Activated CD8-positive, alpha-beta T cell treated with anti-CD3 and anti-CD28 coated beads, Interleukin-2, amount 10 ng/mL, durations not matched to agents 7 days and 5 days (primary cell): Measurements from ENCODE around the gene AIFM3. TPM values are rescaled to one million over a fixed set of nuclear protein-coding genes. Genes with fewer than 3 reads are reported as not detected.
"Not testable (repeated sequence)": the region's sequence is repeated elsewhere in the genome, so short reads cannot be mapped to it uniquely, and the experiment has no call there.

ENCODE experiments used
- ATAC-seq: fragments of 150-1000 bp; cut with Tn5 transposase; one replicate; pipeline ENCODE4 v1.10.0; 2021; ENCODE audit warnings: moderate library complexity
- CTCF ChIA-PET: fragments of 350-600 bp; sonication (Branson Sonifier 250); formaldehyde crosslinking; loops from one replicate; lab custom pipeline; 2021; ENCODE audit warnings: antibody characterized with exemption; lab: Charles Lee
- POLR2A ChIA-PET: fragments of 350-600 bp; sonication (Branson Sonifier 250); formaldehyde crosslinking; loops from one replicate; lab custom pipeline; 2021; ENCODE audit warnings: antibody characterized with exemption; lab: Charles Lee
- DNase-seq: peaks from one replicate; pipeline ENCODE4 v3.0.0-alpha.2; 2020
- H3K27ac Mint-ChIP-seq: one replicate; pipeline ENCODE4 v1.8.0; 2021; ENCODE audit warnings: mild to moderate bottlenecking, mixed read lengths
- H3K27me3 Mint-ChIP-seq: one replicate; pipeline ENCODE4 v1.8.0; 2021; ENCODE audit warnings: low read depth, mixed read lengths
- H3K36me3 Mint-ChIP-seq: one replicate; pipeline ENCODE4 v1.8.0; 2021; ENCODE audit warnings: low read depth, mixed read lengths
- H3K4me1 Mint-ChIP-seq: one replicate; pipeline ENCODE4 v1.8.0; 2021; ENCODE audit warnings: low read depth, mixed read lengths
- H3K4me3 Mint-ChIP-seq: one replicate; pipeline ENCODE4 v1.8.0; 2021; ENCODE audit warnings: mild to moderate bottlenecking, mixed read lengths
- H3K9me3 Mint-ChIP-seq: one replicate; pipeline ENCODE4 v1.8.0; 2022; ENCODE audit warnings: mixed read lengths; ENCODE audit not compliant: insufficient read depth
- total RNA-seq, 2 experiments: library from RNA; stranded (reverse); gene quantifications; one replicate each; pipeline ENCODE4 v1.2.3, GENCODE V29; 2021

The AIFM3 gene
- total RNA-seq, 2 experiments from 2014 or later, result 0.37 to 0.39 TPM

DNA sequence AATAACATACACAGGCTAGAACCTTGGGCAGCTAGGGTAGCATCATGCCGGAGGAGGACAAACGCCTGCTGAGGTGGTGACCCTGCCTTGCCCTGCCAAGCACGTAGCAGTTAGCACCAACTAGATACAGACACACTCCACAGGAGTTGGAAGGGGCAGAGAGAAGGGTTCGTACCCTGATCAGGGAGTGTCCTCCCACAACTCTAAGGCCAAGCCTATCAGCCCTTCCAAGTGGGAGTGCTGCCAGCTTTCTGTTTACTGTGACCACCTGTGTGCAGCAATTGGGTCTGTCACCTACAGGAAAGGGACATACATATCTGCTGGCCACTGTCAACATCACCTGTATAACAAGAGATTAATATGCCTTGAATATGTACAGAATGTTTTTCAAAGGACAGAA is 36.7 kb downstream of the AIFM3 start:
- Mint-ChIP-seq H3K27me3 (no peaks in the 10 kb centered on the region), H3K4me3 (peak overlapping the region; percentile 92), H3K27ac (peak overlapping the region; percentile 25), H3K36me3 (peaks cover 18% of the 10 kb centered on the region), H3K4me1 (peaks cover 29% of the 10 kb centered on the region), H3K9me3 (no peaks in the 10 kb centered on the region)
- ATAC-seq, result no peak
- CTCF ChIA-PET, result no interaction called here
- DNase-seq, result no peak
- POLR2A ChIA-PET, result no interaction called here

DNA sequence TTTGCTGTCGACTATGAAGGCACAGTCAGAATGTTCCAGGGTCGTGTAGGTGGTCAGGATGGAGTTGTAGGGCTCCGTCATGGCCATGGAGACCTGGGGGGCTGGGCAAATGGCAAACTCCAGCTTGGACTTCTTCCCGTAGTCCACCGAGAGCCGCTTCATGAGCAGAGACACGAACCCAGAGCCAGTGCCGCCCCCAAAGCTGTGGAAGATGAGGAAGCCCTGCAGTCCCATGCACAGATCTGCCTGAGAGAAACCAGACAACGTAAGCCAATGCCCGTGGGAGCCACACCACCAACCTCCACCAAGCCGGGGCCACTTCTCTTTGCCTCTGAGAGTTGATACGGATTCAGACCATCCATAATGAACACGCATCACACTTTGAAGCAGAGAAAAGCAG is 42.2 kb downstream of the AIFM3 start:
- H3K27ac Mint-ChIP-seq, ATAC-seq, H3K36me3 Mint-ChIP-seq, H3K4me3 Mint-ChIP-seq, H3K4me1 Mint-ChIP-seq, POLR2A ChIA-PET, DNase-seq, H3K9me3 Mint-ChIP-seq, H3K27me3 Mint-ChIP-seq: not testable (repeated sequence)
- CTCF ChIA-PET, result interaction anchor here (0.7 kb wide), 1 partner anchor 12 kb away, joined by 3 read pairs; no protein-coding TSS in a partner anchor

DNA sequence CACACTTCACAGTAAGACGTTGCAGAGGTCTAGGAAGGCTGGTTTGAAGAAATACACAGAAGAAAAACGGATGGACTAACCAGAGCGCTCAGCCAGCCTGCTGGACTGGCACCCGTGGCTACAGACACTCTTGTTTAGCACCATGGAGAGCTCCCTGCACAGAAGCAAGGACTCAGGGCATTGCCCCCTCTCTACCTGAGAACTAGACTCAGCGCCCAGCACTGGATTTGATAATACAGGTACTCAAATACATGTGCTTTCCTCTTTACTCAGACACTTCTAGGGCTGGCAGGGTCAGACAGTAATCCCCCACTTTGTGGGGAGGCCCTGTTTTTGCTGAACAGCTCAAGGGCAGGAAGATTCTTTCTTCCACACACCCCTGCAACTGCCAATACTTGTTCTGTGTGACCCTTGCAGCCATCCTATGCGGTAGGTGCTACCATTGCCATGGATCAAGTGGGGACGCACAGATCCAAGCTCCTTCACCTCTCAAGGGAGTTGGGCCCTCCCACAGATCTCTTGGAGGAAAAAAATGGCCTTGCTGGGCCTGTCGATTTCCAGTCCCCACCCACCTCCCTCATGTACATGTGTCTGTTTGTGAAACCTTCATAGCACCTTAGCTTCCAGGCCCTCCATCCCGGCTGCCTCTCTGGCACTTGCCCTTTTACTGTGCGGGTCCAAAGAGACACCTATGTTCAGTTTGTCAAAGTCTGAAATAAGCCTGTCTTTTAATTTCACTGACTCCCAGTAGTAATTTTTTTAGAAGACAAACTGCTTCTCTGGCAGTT is 42.8 kb downstream of the AIFM3 start:
- Mint-ChIP-seq H3K27ac (no peak overlapping the region), H3K36me3 (no peaks in the 10 kb centered on the region), H3K27me3 (no peaks in the 10 kb centered on the region), H3K4me1 (peaks cover 14% of the 10 kb centered on the region), H3K9me3 (no peaks in the 10 kb centered on the region), H3K4me3 (no peak overlapping the region)
- ChIA-PET POLR2A (no interaction called here), CTCF (interaction anchor here (0.7 kb wide), 1 partner anchor 11 kb away, joined by 3 read pairs; no protein-coding TSS in a partner anchor)
- DNase-seq (peak; percentile 69), ATAC-seq (no peak)

DNA sequence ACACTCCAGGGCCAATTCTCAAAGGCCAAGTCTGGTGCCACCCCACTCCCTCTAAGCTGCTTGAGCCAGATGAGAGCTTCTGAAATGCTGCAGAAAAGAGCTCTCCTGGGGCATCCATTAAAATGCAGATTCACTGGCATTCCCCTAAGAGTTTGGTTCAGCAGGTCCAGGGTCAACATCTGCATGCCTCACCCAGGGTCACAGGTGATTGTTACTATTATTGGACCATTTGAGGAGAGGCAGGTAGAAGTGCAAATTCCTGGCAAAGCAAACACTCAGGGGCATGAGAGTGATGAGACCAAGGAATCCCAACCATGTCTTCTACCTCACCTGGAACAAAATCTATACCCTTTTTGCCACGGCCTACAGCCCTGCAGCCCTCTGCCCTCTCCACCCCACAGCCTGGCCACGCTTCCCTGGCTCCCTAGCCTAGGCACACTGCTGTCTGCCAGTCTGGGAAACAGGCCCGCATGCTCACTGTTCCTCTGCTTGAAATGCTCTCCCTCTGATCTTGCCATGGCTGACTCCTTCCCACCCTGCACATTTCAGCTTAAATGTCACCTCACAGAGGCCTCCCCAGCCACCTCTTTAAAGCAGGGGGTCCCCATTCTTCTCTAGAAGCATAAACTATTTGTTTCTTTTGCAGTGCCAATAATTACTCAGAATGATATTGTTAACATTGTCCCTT is 43.5 kb downstream of the AIFM3 start:
- Mint-ChIP-seq H3K4me1 (peaks cover 19% of the 10 kb centered on the region), H3K4me3 (no peak overlapping the region), H3K27me3 (peaks cover 3% of the 10 kb centered on the region), H3K27ac (no peak overlapping the region), H3K36me3 (no peaks in the 10 kb centered on the region), H3K9me3 (no peaks in the 10 kb centered on the region)
- DNase-seq (no peak), ATAC-seq (no peak)
- POLR2A ChIA-PET, result no interaction called here
- CTCF ChIA-PET, result no interaction called here

DNA sequence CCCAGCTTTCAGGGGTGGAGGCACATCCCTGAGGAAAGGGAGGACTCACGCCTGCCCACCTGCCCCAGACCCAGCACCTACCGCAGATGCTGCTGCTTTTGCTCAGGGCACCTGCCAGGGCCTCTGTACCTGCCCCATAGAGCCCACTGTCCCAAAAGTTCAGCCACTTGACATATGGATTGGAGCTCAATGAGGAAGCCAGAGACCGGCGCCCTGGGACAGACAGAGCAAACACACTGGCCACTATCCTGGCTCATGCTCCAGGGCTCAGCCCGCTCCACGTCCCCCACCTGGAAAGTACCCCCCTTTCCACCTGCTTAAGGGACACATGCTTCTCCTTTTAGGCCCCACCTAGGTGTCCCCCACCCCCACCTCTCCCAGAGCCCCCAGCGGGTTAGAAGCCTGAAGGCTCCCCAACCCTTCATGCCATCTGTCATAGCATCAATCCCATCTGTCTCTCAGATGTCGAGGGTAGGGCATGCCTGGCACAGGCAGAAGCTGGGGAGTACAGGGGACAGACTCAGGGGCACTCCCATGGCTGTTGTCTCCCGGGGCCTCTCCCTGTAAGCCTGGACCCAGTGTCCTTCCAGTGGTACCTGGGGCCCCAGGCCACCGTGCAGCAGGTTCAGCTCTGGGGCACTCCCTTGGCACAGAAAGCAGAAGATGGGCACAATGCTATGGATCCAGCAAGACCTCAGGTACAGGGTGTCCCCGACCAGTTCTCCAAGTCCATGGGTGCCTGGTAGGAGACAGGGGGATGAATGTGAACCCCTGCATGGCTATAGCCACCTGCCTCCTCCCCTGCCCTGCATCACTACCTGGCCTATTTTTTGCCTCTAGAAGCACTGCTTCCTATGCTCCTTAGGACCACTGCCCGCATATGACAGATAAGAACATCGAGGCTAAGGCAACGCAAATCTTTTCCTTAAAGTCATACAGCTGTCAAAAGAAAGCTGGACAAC is 45.7 kb downstream of the AIFM3 start:
- no peak for ATAC-seq
- CTCF ChIA-PET, result no interaction called here
- Mint-ChIP-seq H3K27ac (no peak overlapping the region), H3K36me3 (no peaks in the 10 kb centered on the region), H3K4me1 (peaks cover 19% of the 10 kb centered on the region), H3K4me3 (no peak overlapping the region), H3K9me3 (no peaks in the 10 kb centered on the region), H3K27me3 (peaks cover 9% of the 10 kb centered on the region)
- POLR2A ChIA-PET, result no interaction called here
- no peak for DNase-seq

DNA sequence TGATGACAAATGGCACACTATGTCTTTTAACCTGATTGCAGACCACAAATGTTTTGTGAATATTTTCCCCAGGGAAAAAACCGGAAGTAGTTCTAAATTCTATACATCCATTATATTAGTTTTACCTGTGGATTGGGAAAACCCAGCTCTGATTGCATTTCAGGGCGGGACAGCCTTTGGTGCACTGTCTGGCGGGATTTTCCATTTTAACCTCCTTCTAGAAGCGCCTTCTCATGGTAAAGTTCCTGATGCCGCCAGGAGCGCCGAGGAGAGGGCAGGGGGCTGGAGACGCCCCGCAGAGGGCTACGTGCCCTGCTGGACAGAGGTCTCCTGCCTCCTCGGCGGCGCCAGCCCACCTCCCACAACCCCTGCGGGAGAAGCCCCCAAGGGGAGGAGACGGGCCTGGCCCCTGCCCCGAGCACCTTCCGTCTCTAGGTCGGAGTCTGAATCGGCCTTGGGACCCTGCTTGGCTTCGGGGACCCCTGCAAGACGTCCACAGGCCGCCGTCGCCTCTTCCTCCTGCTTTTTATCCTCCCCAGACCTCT is 46.7 kb downstream of the AIFM3 start:
- ChIA-PET CTCF (no interaction called here), POLR2A (interaction anchor here (0.8 kb wide), 1 partner anchor 12 kb away, joined by 3 read pairs; the partner anchor contains the start of gene THAP7)
- ATAC-seq (no peak), DNase-seq (no peak)
- H3K9me3 Mint-ChIP-seq, result no peaks in the 10 kb centered on the region
- peaks cover 9% of the 10 kb centered on the region for H3K27me3 Mint-ChIP-seq
- H3K4me3 Mint-ChIP-seq, result peak overlapping the region; percentile 69
- H3K36me3 Mint-ChIP-seq, result no peaks in the 10 kb centered on the region
- H3K27ac Mint-ChIP-seq, result peak overlapping the region; percentile 51
- peaks cover 19% of the 10 kb centered on the region for H3K4me1 Mint-ChIP-seq

DNA sequence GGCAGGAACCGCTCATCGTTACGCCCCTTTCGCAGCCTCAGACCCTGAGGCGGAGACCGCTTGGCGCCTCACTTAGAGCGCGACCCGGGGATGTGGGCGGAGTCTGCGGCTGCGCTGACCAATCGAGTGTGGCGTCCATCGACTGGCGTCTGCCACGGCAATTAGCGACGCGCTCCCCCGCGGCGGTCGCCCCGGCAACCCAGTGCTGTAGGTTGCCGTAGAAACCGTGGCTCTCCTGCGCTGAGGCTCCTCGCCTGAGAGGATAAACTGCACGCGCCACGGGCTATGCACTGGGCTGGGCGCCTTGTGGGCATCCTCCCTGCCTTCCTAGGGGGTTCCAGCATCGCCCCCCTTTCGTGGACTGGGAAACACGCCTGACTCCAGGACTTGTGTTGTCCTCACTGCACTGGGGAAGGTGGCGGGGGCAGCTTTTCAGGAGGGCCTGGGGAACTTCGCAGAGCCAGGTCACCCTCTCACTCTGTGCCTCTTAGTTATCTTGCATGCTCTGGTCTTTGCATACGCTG is 47.2 kb downstream of the AIFM3 start:
- ATAC-seq (peak; percentile 94), DNase-seq (peak; percentile 92)
- Mint-ChIP-seq H3K36me3 (no peaks in the 10 kb centered on the region), H3K9me3 (no peaks in the 10 kb centered on the region), H3K27ac (peak overlapping the region; percentile 51), H3K4me3 (peak overlapping the region; percentile 69), H3K27me3 (peaks cover 9% of the 10 kb centered on the region), H3K4me1 (peaks cover 19% of the 10 kb centered on the region)
- POLR2A ChIA-PET, result interaction anchor here (0.8 kb wide), 1 partner anchor 12 kb away, joined by 3 read pairs; the partner anchor contains the start of gene THAP7
- CTCF ChIA-PET, result no interaction called here

DNA sequence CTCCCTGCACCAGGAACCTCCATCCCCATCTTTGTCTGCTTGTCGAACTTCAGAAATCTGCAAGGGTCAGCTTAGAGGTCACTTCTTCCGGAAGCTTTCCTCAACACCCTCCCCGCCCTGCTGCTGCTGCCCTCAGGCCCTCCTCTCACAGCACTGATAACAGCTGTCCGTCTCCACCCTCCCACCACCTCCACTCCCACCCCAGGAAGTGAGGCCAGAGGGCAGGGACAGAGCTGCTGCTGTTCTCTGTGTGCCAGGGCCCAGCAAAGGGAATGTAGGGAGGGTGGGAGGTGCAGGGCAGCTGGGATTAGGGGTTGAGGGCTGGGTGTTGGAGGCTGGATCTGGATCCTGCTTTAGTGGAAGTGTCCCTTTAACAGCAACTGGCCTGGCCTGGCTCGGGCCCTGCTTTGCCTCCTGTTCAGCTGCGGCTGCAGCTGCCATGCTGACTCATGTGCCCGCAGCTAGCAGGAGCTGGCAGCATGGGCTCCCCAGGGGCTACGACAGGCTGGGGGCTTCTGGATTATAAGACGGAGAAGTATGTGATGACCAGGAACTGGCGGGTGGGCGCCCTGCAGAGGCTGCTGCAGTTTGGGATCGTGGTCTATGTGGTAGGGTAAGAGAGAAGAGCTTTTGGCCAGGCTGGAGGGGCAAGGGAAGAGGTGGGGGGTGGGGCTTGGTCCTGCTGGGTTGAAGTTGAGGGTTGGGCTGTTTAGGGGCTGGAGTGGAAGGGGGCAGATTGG is 47.8 kb downstream of the AIFM3 start, which contains the start of gene P2RX6:
Gene P2RX6 (plus strand): TSS at position 440 of the 740 bp plus-strand sequence. CDS start 10 bp downstream, at position 450.
- H3K27me3 Mint-ChIP-seq, result peaks cover 9% of the 10 kb centered on the region
- DNase-seq (no peak), ATAC-seq (no peak)
- CTCF ChIA-PET, result no interaction called here
- H3K4me3 Mint-ChIP-seq, result peak within 1 kb of the TSS; percentile 69
- H3K9me3 Mint-ChIP-seq, result no peaks in the 10 kb centered on the region
- H3K27ac Mint-ChIP-seq, result peak within 1 kb of the TSS; percentile 51
- POLR2A ChIA-PET, result interaction anchor here (0.5 to 0.8 kb wide), 2 partner anchors 13 to 453 kb away, joined by 3 read pairs; partner anchors contain the start of gene THAP7
- no peaks in the 10 kb centered on the region for H3K36me3 Mint-ChIP-seq
- peaks cover 19% of the 10 kb centered on the region for H3K4me1 Mint-ChIP-seq

DNA sequence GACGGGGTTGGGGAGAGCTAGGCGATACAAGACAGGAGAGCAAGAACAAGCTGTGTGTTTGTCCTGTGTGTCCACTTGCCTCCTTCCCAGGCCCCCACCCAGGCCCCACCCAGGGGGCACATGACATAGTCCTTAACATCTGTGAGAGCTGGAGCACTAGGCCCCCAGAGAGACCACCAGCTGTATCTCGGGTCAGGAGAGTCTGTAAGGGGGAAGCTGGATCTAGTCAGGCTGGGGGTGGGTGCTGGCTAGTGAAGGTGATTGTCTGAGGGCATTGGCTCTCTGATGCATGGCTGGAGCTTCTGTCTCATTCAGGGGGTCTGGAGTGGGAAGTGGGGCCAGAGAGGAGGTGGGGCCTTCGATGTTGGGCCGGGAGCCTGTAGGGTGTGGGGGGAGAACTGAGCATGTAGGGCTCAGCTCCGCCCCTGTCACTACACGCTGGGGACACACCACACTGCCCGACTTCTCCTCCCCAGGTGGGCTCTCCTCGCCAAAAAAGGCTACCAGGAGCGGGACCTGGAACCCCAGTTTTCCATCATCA is 48.5 kb downstream of the AIFM3 start:
- DNase-seq, result no peak
- Mint-ChIP-seq H3K27ac (no peak overlapping the region), H3K9me3 (no peaks in the 10 kb centered on the region), H3K27me3 (peaks cover 9% of the 10 kb centered on the region), H3K36me3 (no peaks in the 10 kb centered on the region), H3K4me1 (peaks cover 19% of the 10 kb centered on the region), H3K4me3 (no peak overlapping the region)
- CTCF ChIA-PET, result no interaction called here
- POLR2A ChIA-PET, result interaction anchor here (0.5 kb wide), 1 partner anchor 454 kb away, joined by 3 read pairs; no protein-coding TSS in a partner anchor
- ATAC-seq, result no peak

DNA sequence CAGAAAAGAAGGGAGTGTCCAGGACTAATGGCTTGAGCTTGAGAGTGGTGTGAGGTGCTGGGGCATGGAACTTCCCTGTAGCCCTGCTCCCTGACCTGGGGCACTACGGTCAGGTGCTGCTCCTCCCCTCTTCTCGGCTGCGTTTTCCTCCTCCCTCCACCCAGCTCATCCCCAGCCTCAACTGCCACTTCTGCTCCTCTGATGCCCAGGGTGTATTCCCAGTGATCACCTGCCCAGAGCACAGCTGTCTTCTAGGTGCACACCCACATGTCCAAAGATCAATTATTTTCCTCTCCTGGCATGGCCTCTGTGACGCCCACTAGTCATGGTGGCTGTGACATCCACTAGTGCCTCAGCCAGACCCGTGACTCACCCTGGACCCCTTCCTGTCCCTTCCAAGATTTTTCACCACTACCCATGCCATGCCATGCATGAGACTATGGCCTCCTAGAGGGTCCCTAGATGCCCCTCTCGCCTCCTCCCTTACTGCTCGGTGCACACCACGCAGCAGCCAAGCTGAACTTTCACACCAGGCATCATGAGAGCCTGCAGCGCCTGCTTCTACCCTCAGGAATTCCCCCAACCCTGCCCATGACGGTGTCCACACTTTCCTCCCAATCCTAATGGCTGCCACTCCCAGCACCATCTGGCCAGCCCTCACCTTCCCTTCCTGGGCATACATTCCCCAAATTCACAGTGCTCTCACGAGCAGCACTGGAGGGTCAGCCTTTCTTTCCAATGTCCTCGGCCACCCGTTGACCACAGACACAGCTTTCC is 49.8 kb downstream of the AIFM3 start:
- ChIA-PET CTCF (no interaction called here), POLR2A (interaction anchor here (1.0 kb wide), 1 partner anchor 15 kb away, joined by 3 read pairs; the partner anchor contains the start of gene THAP7)
- ATAC-seq (no peak), DNase-seq (no peak)
- no peaks in the 10 kb centered on the region for H3K9me3 Mint-ChIP-seq
- no peaks in the 10 kb centered on the region for H3K36me3 Mint-ChIP-seq
- peaks cover 19% of the 10 kb centered on the region for H3K4me1 Mint-ChIP-seq
- H3K27ac Mint-ChIP-seq, result no peak overlapping the region
- H3K4me3 Mint-ChIP-seq, result no peak overlapping the region
- peaks cover 9% of the 10 kb centered on the region for H3K27me3 Mint-ChIP-seq
